Left lung (tissue), 10 donors: ENCODE results near the gene HSPH1. TPM values are rescaled to one million over a fixed set of nuclear protein-coding genes. Genes with fewer than 3 reads are reported as not detected.

Experiments
- ATAC-seq: fragments of 200-7000 bp; cut with Tn5 transposase; one replicate; pipeline ENCODE4 v1.9.1; 2020; ENCODE audit warnings: moderate library complexity
- DNase-seq, 4 donors: peaks; one replicate each; pipeline ENCODE4 v3.0.0-alpha.2; 2013 to 2020
- H3K27ac ChIP-seq, 2 donors: fragments of 200-600 bp; sonication (generic) in 1 of 2; one replicate each; pipeline versions ENCODE4 v1.5.0 to v1.8.0; 2020 to 2021
- H3K27me3 ChIP-seq, 2 donors: fragments of 200-600 bp; sonication (generic) in 1 of 2; one replicate each; pipeline versions ENCODE4 v1.5.0 to v1.8.0; 2020 to 2021
- H3K36me3 ChIP-seq, 2 donors: fragments of 200-600 bp; sonication (generic) in 1 of 2; one replicate each; pipeline versions ENCODE4 v1.5.0 to v1.8.0; 2020 to 2021
- H3K4me1 ChIP-seq, 2 donors: fragments of 200-600 bp; one replicate each; pipeline ENCODE4 v1.8.0; 2021
- H3K4me3 ChIP-seq, 2 donors: fragments of 200-600 bp; sonication (generic) in 1 of 2; one replicate each; pipeline versions ENCODE4 v1.5.0 to v1.8.0; 2020 to 2021; ENCODE audit warnings: mild to moderate bottlenecking in 1 of 2
- H3K9me3 ChIP-seq, 2 donors: fragments of 200-600 bp; sonication (generic) in 1 of 2; one replicate each; pipeline versions ENCODE4 v1.5.0 to v1.8.0; 2020 to 2021
- intact Hi-C, 2 donors: fragments of 100-400 bp; cut with DNase I; formaldehyde crosslinking; loops; one replicate each; pipeline versions ENCODE4 v1.11.2 to v1.14.2; 2022
- polyA plus RNA-seq, 6 donors: library from polyadenylated mRNA; unstranded; fragments of 120-200 nt; gene quantifications; one replicate each; pipeline ENCODE4 v1.2.1, GENCODE V29; 2013; ENCODE audit not compliant: insufficient read length in 6 of 6
- total RNA-seq, 2 donors: library from RNA; stranded (reverse); fragmentation: NEBNext Ultra II Directional; extraction: Animal tissue kit (Norgen Biotek cat#: 25700); gene quantifications; one replicate each; pipeline ENCODE4 v1.2.1, GENCODE V29; 2021
- TF ChIP-seq, protein P1 (sequence below), 2 donors: fragments of 200-600 bp; sonication (generic) in 1 of 2; IDR thresholded peaks; one replicate each; pipeline versions ENCODE4 v1.5.0 to v1.8.0; 2021; ENCODE audit warnings: antibody characterized with exemption in 2 of 2
- donor health status: DM: no; HTN: yes; CAD: no.
- donor health status: DM: no; HTN: no; CAD: no.

HSPH1 gene
- total and polyA plus RNA-seq, 8 donors: 72.9 to 124 (median 93.5) TPM

DNA sequence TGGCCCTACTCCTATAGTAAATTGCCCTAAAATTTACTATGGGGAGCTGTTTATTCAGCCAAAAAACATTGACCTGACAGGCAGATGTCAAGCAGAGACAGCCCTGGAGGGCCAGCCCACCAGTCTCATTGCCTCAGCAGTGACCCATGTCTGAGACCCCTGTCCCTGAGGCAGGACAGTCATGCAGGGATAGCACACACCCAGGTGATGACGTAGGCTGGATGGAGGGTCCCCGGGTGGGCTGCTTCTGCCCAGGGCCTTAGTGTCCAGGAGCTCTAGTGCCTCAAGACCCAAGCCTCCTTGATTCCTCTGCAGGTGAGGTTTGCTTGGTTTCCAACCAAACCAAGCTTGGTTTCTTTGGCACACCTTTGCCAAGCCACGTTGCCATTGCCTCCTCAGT, 72.1 kb downstream of the HSPH1 start:
- DNase-seq (no peak), ATAC-seq (no peak)
- Histone ChIP-seq H3K27me3 (peaks cover 0 to 22% of the 10 kb centered on the region in 2 donors), H3K9me3 (no peaks in the 10 kb centered on the region), H3K4me1 (no peaks in the 10 kb centered on the region), H3K4me3 (no peak overlapping the region), H3K36me3 (no peaks in the 10 kb centered on the region), H3K27ac (no peak overlapping the region)
- TF ChIP-seq, protein P1, sequence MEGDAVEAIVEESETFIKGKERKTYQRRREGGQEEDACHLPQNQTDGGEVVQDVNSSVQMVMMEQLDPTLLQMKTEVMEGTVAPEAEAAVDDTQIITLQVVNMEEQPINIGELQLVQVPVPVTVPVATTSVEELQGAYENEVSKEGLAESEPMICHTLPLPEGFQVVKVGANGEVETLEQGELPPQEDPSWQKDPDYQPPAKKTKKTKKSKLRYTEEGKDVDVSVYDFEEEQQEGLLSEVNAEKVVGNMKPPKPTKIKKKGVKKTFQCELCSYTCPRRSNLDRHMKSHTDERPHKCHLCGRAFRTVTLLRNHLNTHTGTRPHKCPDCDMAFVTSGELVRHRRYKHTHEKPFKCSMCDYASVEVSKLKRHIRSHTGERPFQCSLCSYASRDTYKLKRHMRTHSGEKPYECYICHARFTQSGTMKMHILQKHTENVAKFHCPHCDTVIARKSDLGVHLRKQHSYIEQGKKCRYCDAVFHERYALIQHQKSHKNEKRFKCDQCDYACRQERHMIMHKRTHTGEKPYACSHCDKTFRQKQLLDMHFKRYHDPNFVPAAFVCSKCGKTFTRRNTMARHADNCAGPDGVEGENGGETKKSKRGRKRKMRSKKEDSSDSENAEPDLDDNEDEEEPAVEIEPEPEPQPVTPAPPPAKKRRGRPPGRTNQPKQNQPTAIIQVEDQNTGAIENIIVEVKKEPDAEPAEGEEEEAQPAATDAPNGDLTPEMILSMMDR (IDR thresholded peaks at IDR 0.05): no peak
- intact Hi-C loops: no loop called here

- Histone ChIP-seq H3K27ac (no peak overlapping the region), H3K27me3 (peaks cover 0 to 22% of the 10 kb centered on the region in 2 donors), H3K4me1 (no peaks in the 10 kb centered on the region), H3K36me3 (no peaks in the 10 kb centered on the region), H3K4me3 (no peak overlapping the region), H3K9me3 (no peaks in the 10 kb centered on the region)
- TF ChIP-seq, protein P1 (IDR thresholded peaks at IDR 0.05): no peak
- intact Hi-C loops: no loop called here
- no peak for DNase-seq
- no peak for ATAC-seq
Measured at GRCh38 chr13:31088826-31089420, 72.8 kb downstream of the HSPH1 start.

Other genes with a start within 250 kb of the HSPH1 start
- under 1 TPM in 1 of 2 donors, not detected in 1; 0.47 TPM for gene TEX26, start 229.2 kb downstream of the HSPH1 start, total RNA-seq
- gene TEX26, start 229.2 kb downstream of the HSPH1 start, polyA plus RNA-seq: 1 to 10 TPM in 3 of 6 donors, under 1 TPM in 3; 0.53 to 2.4 (median 1.1) TPM
- 1 to 10 TPM; 6.5 to 6.9 TPM for gene B3GLCT, start 38.1 kb upstream of the HSPH1 start, total RNA-seq
- 10 to 100 TPM; 15.2 to 22.6 (median 16.5) TPM for gene B3GLCT, start 38.1 kb upstream of the HSPH1 start, polyA plus RNA-seq